Measurements from ENCODE around the gene DSN1. TPM values are rescaled to one million over a fixed set of nuclear protein-coding genes. Genes with fewer than 3 reads are reported as not detected.

Gene DSN1
- total and polyA plus RNA-seq, 2 of the 8 experiments (the other 6 are each of a cell fraction or from before 2014, with no cell fraction given) = 12.0 to 26.2 TPM

GRCh38 chr20:36758276-36758675 lies 15.3 kb downstream of the DSN1 start:
- no peaks in the 10 kb centered on the region for H3K9me3 ChIP-seq (ENCODE audit: insufficient read depth in 2 of 2, low read depth in 1 of 2, low read length in 1 of 2)
- CTCF ChIA-PET (ENCODE audit: partially characterized antibody) = interaction anchor here (1.5 to 2.1 kb wide), 3 partner anchors 16 to 146 kb away, joined by 3 to 6 read pairs (median 4); partner anchors contain the start of gene DSN1
- POLR2A ChIA-PET (ENCODE audit: partially characterized antibody) = no interaction called here
- no peak overlapping the region for H3K9ac ChIP-seq (replicated peaks in 1 of 4; ENCODE audit: extremely low read depth in 1 of 4, low read depth in 3 of 4, low read length in 3 of 4)
- WGBS, 2 experiments (ENCODE audit: extremely low coverage in 1 of 2, insufficient coverage in 1 of 2, insufficient read length in 1 of 2, insufficient replicate concordance in 2 of 2, low coverage in 1 of 2, low lambda C conversion rate in 2 of 2, missing lambda C conversion rate in 1 of 2) = 92% methylated on average over 1 of the region's 1 CpG; no CpG with 5 or more reads in 1 of the 2 experiments
- H3K23ac ChIP-seq (ENCODE audit: insufficient read length) = no peak overlapping the region
- no peaks in the 10 kb centered on the region for H3K79me1 ChIP-seq (ENCODE audit: low read depth, low read length)
- H3K79me2 ChIP-seq (ENCODE audit: control insufficient read depth in 1 of 2, insufficient read depth in 2 of 2, low read length in 2 of 2) = no peaks in the 10 kb centered on the region
- no peak overlapping the region for H4K5ac ChIP-seq (ENCODE audit: insufficient read length, low read depth, low read length)
- DNase-seq (ENCODE audit: low read depth in 1 of 2, low spot score in 2 of 2) (no peak), FAIRE-seq (no peak)
- H3K56ac ChIP-seq (replicated peaks; ENCODE audit: insufficient read length, low read depth, low read length) = no peak overlapping the region
- no peak overlapping the region for H2AFZ ChIP-seq (ENCODE audit: low read length)
- H2BK5ac ChIP-seq (ENCODE audit: low read depth, low read length) = no peak overlapping the region
- H3K4ac ChIP-seq (replicated peaks; ENCODE audit: insufficient read length, low read depth, low read length) = no peak overlapping the region
- peaks cover 1 to 2% of the 10 kb centered on the region in 2 experiments for H4K20me1 ChIP-seq (replicated peaks in 1 of 2; ENCODE audit: control insufficient read depth in 1 of 2, insufficient read depth in 2 of 2, low read length in 2 of 2)
- no peak overlapping the region for H3K4me3 ChIP-seq (ENCODE audit: extremely low read depth in 1 of 4, insufficient read depth in 2 of 4, low read depth in 3 of 4, low read length in 4 of 4)
- no peak overlapping the region for H3K4me2 ChIP-seq (ENCODE audit: insufficient read depth in 1 of 2, low read depth in 2 of 2, low read length in 2 of 2)
- no peak overlapping the region for H4K8ac ChIP-seq (ENCODE audit: extremely low read depth, insufficient read depth, low read length)
- no peak overlapping the region for H4K91ac ChIP-seq (replicated peaks; ENCODE audit: insufficient read length, low read length)
- H3K18ac ChIP-seq (ENCODE audit: extremely low read depth, low read length) = no peak overlapping the region
- H3K4me1 ChIP-seq (replicated peaks in 1 of 4; ENCODE audit: control insufficient read depth in 3 of 4, insufficient read depth in 4 of 4, low read length in 3 of 4) = no peaks in the 10 kb centered on the region
- H3K27ac ChIP-seq (ENCODE audit: low read depth, low read length) = no peak overlapping the region
- no peak overlapping the region for H2BK20ac ChIP-seq (ENCODE audit: low read length)
- peaks cover 5 to 43% (median 33%) of the 10 kb centered on the region in 4 experiments; a peak in 7 of 8 replicates for H3K36me3 ChIP-seq (ENCODE audit: control insufficient read depth in 2 of 4, insufficient read depth in 4 of 4, low read length in 3 of 4)
- no peaks in the 10 kb centered on the region for H3K23me2 ChIP-seq (ENCODE audit: low read depth, low read length)
- no peak overlapping the region for H2BK12ac ChIP-seq (ENCODE audit: low read depth, low read length)
- H2AK5ac ChIP-seq (ENCODE audit: low read depth, low read length) = no peak overlapping the region
- no peak overlapping the region for H3K14ac ChIP-seq (ENCODE audit: insufficient read length)
- TF ChIP-seq USF2 (IDR thresholded peaks at IDR 0.05; ENCODE audit: low read length) (no peak), MAFK (IDR thresholded peaks at IDR 0.05; ENCODE audit: low read depth, low read length) (no peak), RFX5 (IDR thresholded peaks at IDR 0.05; ENCODE audit: borderline replicate concordance, low read depth, low read length) (no peak)
- H3K27me3 ChIP-seq (replicated peaks in 1 of 4; ENCODE audit: control insufficient read depth in 3 of 4, extremely low read depth in 1 of 4, insufficient read depth in 3 of 4, low read length in 3 of 4) = no peaks in the 10 kb centered on the region
- H2BK15ac ChIP-seq (ENCODE audit: low read length) = no peak overlapping the region
- H2BK120ac ChIP-seq (replicated peaks; ENCODE audit: low read depth, low read length) = no peak overlapping the region

Measured in H1 (cell line).